Activated CD4-positive, alpha-beta memory T cell treated with anti-CD3 and anti-CD28 coated beads for 36 hours (primary cell): ENCODE results near the gene DUSP8. TPM values are rescaled to one million over a fixed set of nuclear protein-coding genes. Genes with fewer than 3 reads are reported as not detected.

ENCODE experiments used
- CTCF ChIA-PET: fragments of 350-600 bp; sonication (Branson Sonifier 250); formaldehyde crosslinking; loops from one replicate; lab custom pipeline; 2021; ENCODE audit warnings: antibody characterized with exemption, inconsistent platforms; lab: Charles Lee
- POLR2A ChIA-PET: fragments of 350-600 bp; sonication (Branson Sonifier 250); formaldehyde crosslinking; loops from one replicate; lab custom pipeline; 2021; ENCODE audit warnings: antibody characterized with exemption; lab: Charles Lee
- DNase-seq: peaks from one replicate; pipeline ENCODE4 v3.0.0-alpha.2; 2020
- H3K27ac Mint-ChIP-seq: one replicate; pipeline ENCODE4 v1.8.0; 2021; ENCODE audit warnings: mixed read lengths
- H3K27me3 Mint-ChIP-seq: one replicate; pipeline ENCODE4 v1.8.0; 2021; ENCODE audit warnings: mixed read lengths
- H3K36me3 Mint-ChIP-seq: one replicate; pipeline ENCODE4 v1.8.0; 2021; ENCODE audit warnings: mixed read lengths
- H3K4me1 Mint-ChIP-seq: one replicate; pipeline ENCODE4 v1.8.0; 2021; ENCODE audit warnings: low read depth, mixed read lengths
- H3K4me3 Mint-ChIP-seq: one replicate; pipeline ENCODE4 v1.8.0; 2021; ENCODE audit warnings: mild to moderate bottlenecking, mixed read lengths
- H3K9me3 Mint-ChIP-seq: one replicate; pipeline ENCODE4 v1.8.0; 2021; ENCODE audit warnings: mixed read lengths
- intact Hi-C: fragments of 100-400 bp; cut with micrococcal nuclease; formaldehyde crosslinking; loops from one replicate; pipeline ENCODE4 v1.15.1; 2023
- total RNA-seq, 2 experiments: library from RNA; stranded (reverse); gene quantifications; one replicate each; pipeline ENCODE4 v1.2.3, GENCODE V29; 2021

Gene DUSP8
- total RNA-seq, 2 experiments from 2014 or later: 1.6 to 2.4 TPM

DNA sequence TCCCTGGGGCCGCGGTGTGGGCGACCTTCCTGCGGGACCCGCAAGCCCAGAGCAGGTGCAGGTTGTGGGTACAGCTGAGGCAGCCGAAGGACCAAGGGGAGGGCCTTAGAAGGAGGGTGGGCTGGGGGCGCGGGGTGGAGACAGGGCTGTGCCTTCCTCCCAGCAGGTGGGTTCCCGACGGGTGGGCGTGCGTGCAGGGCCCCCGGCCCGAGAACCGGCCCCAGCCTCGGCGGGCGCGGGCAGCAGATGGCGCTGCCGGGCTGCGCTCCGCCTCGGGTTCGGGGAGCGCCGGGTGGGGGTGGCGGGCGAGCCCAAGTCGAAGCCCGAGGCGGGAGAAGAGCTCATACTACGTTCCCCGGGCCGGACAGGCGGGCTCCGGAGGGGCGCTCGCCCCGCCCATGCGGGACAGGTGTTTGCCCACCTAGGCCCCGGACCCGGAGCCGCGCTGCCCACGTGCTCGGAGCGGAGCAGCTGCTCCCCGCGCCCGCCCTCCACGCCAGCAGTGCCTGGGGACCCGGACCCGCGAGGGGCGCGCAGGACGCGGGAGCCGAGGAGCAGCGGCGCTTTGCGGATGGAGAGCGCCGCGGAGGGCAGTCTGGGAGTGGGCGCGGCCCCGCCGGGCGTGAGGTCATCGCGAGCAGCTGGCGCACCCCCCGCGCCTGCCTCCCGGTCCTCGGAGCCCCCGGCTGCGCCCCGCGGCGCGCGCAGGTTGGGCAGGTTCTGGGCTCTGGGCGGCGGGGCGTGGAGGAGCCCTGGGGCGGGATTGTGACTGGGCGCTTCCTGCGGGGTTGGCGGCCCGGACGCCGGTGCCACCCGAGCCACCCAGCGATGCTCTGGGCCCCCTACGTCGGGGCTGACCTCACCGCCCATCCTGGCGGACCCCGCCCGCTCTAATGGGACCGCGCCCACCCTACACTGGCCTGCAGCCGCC is 25.3 kb downstream of the DUSP8 start:
- intact Hi-C loops: loop anchor here (1.0 kb wide), 1 partner anchor 28 kb away; no protein-coding TSS in a partner anchor
- ChIA-PET CTCF (interaction anchor here (0.6 to 2.9 kb wide), 24 partner anchors 9 to 310 kb away, joined by 3 to 113 read pairs (median 3); partner anchors contain the start of genes DUSP8 and KRTAP5-5), POLR2A (interaction anchor here (1.4 kb wide), 1 partner anchor 27 kb away, joined by 4 read pairs; no protein-coding TSS in a partner anchor)
- Mint-ChIP-seq H3K27me3 (peaks cover 22% of the 10 kb centered on the region), H3K27ac (no peak overlapping the region), H3K4me1 (peaks cover 7% of the 10 kb centered on the region), H3K4me3 (no peak overlapping the region), H3K9me3 (no peaks in the 10 kb centered on the region), H3K36me3 (no peaks in the 10 kb centered on the region)
- DNase-seq: peak; percentile 52

DNA sequence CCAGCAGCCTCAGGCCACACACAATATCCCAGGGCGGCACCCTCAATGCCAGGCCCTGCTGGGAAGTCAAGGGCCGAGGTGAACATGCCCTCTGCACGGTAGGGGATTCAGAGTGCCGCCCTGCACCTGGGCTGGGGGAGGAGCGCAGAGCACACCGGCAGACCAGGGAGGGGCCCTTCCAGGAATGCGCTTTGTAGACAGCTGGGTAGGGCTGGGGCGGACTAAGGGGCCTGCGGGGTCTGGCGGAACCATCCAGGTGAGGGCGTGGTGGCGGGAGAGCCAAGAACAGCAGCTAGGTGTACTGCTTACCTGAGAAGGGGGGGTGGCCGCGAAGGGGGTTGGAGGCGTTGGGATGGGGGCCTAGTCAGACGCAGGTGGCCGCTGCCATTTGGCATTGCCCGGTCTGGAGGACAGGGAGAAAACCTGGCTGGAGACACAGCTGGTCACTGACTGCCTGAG is 26.0 kb downstream of the DUSP8 start:
- no peak for DNase-seq
- intact Hi-C loops: loop anchor here (1.0 kb wide), 1 partner anchor 28 kb away; no protein-coding TSS in a partner anchor
- ChIA-PET CTCF (interaction anchor here (0.6 to 2.9 kb wide), 11 partner anchors 13 to 148 kb away, joined by 3 to 113 read pairs (median 4); partner anchors contain the start of genes DUSP8 and KRTAP5-5), POLR2A (interaction anchor here (1.4 kb wide), 1 partner anchor 27 kb away, joined by 4 read pairs; no protein-coding TSS in a partner anchor)
- Mint-ChIP-seq H3K4me1 (peaks cover 7% of the 10 kb centered on the region), H3K9me3 (no peaks in the 10 kb centered on the region), H3K36me3 (no peaks in the 10 kb centered on the region), H3K4me3 (no peak overlapping the region), H3K27ac (no peak overlapping the region), H3K27me3 (peaks cover 22% of the 10 kb centered on the region)

DNA sequence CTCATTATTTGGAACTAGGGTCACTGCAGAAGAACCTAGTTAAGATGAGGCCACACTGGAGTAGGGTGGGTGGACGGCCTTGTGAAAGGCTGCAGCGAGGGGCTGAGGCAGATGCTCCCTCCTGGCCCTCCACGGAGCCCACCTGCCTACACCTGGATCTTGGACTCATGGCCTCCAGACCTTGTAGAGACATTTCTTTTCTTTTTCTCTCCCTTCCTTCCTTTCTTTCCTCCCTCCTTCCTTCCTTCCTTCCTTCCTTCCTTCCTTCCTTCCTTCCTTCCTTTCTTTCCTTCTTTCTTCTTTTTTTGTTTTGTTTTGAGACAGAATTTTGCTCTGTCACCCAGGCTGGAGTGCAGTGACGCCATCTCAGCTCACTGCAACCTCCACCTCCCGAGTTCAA is 26.6 kb downstream of the DUSP8 start:
- no peak overlapping the region for H3K27ac Mint-ChIP-seq
- peaks cover 7% of the 10 kb centered on the region for H3K4me1 Mint-ChIP-seq
- DNase-seq: no peak
- intact Hi-C loops: no loop called here
- no peaks in the 10 kb centered on the region for H3K36me3 Mint-ChIP-seq
- CTCF ChIA-PET: interaction anchor here (2.7 to 2.9 kb wide), 2 partner anchors 26 to 82 kb away, joined by 25 to 113 read pairs; partner anchors contain the start of genes DUSP8 and KRTAP5-5
- no peak overlapping the region for H3K4me3 Mint-ChIP-seq
- H3K27me3 Mint-ChIP-seq: peaks cover 22% of the 10 kb centered on the region
- no peaks in the 10 kb centered on the region for H3K9me3 Mint-ChIP-seq
- POLR2A ChIA-PET: no interaction called here

DNA sequence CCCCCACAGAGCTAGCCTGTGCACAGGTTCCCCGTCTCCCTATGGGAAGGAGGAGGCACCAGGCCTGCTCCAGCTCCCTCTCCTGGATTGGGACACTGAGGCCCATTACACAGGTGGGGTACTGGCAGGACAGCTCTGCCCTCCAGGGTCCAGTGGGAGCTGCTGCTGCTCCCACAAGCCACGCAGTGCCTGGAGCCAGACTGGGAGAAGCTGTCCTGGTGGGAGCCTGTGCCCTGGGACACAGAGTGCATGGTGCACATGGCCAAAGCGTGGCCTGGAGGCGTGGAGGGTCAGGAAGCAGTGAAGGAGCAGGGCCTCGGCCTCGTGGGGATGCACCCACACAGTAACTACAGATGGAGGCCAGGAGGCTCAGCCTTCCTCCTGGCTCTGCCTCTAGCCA is 27.5 kb downstream of the DUSP8 start:
- DNase-seq: no peak
- Mint-ChIP-seq H3K36me3 (no peaks in the 10 kb centered on the region), H3K27ac (no peak overlapping the region), H3K27me3 (peaks cover 20% of the 10 kb centered on the region), H3K9me3 (no peaks in the 10 kb centered on the region), H3K4me1 (peaks cover 7% of the 10 kb centered on the region), H3K4me3 (no peak overlapping the region)
- intact Hi-C loops: no loop called here
- CTCF ChIA-PET: interaction anchor here (2.8 kb wide), 1 partner anchor 30 kb away, joined by 10 read pairs; no protein-coding TSS in a partner anchor
- POLR2A ChIA-PET: no interaction called here

DNA sequence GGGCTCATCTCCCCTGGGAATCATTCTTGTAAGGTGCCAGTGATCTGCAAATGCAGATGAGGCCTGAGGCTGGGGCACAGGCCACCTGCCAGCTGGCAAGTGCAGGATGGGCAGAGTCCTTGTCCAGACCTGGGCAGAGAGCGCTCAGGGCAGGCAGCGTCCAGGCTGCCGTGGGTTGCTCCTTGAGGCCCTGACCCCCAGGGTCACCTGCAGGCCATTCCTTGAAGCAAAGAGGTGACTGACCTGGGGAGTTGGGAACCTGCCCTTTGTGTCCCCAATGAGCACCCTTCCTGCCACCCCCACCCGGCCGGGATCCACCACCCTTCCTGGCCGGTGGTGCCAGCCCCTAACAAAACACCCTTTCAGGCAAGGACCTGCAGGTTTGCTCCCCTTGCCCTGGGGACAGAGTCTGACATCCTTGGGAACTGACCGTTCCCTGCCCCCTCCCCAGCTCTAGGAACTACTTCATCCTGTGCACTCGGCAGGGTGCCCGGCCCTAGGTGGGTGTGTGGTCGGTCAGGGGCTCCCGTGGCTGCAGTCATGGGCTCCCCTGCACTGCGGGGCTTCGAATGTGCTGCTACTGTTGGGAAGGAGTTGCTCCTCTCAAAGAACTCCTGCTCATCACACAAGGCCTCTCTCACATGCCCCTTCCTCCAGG is 28.3 kb downstream of the DUSP8 start:
- no peaks in the 10 kb centered on the region for H3K36me3 Mint-ChIP-seq
- intact Hi-C loops: no loop called here
- no peak for DNase-seq
- peaks cover 7% of the 10 kb centered on the region for H3K4me1 Mint-ChIP-seq
- no peak overlapping the region for H3K4me3 Mint-ChIP-seq
- H3K27ac Mint-ChIP-seq: no peak overlapping the region
- no peaks in the 10 kb centered on the region for H3K9me3 Mint-ChIP-seq
- ChIA-PET CTCF (interaction anchor here (2.8 kb wide), 1 partner anchor 31 kb away, joined by 10 read pairs; no protein-coding TSS in a partner anchor), POLR2A (no interaction called here)
- H3K27me3 Mint-ChIP-seq: peaks cover 17% of the 10 kb centered on the region

DNA sequence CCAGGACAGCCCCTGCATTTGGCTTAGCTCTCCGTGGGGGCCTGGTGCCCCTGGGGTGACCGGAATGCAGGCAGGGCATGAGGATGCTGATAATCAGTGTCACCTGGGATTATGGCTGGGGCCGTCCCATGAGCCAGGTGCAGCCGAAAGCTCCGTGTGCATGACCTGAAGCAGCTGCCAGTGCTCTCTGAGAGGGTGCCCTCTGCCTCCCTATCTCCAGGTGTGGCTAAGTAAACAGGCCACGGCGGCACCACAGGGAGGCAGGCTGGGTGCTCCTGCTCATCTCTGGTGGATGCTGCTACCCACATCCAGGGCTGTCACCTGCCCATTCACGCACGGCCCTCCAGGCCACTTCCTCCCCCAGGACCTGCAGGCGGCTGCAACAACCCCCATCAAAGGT is 29.8 kb downstream of the DUSP8 start:
- no peak overlapping the region for H3K27ac Mint-ChIP-seq
- intact Hi-C loops: no loop called here
- H3K9me3 Mint-ChIP-seq: no peaks in the 10 kb centered on the region
- no peaks in the 10 kb centered on the region for H3K4me1 Mint-ChIP-seq
- no peak overlapping the region for H3K4me3 Mint-ChIP-seq
- no peak for DNase-seq
- peaks cover 11% of the 10 kb centered on the region for H3K27me3 Mint-ChIP-seq
- ChIA-PET POLR2A (no interaction called here), CTCF (interaction anchor here (2.8 kb wide), 1 partner anchor 32 kb away, joined by 10 read pairs; no protein-coding TSS in a partner anchor)
- no peaks in the 10 kb centered on the region for H3K36me3 Mint-ChIP-seq

DNA sequence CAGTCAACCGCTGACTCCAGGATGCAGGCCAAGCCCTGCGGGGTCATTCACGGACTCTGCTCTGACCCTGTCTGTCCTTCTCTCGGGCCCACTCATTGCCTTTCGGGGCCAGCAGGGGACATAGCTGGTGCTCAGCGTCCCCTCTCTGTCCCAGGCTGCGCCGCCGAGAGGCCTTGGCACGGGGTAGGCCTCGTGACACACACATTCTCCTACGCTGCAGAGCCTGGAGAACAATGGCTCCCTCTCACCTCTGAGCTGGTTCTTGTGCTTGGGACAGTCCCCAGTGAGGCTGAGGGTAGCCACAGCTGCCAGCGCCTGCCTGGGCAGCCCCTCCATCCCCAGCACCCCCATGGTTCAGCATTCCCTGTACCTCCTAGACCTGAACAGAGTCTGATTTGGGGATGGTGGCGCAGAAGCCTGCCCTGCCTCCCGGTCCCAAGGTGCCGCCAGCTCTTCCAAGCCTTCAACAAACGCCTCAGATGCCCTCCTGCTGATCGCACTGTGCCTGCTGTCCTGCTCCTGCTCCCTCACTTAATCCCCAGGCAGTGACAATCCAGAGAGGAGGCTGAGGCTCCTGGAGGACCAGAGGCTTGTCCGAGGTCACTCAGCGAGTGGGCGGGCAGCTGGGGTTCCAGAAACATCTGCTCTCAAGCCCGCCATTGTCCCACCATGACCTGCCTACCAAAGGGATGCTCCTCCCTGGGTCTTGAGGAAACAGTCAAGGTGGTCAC is 30.4 kb downstream of the DUSP8 start:
- no peak for DNase-seq
- peaks cover 11% of the 10 kb centered on the region for H3K27me3 Mint-ChIP-seq
- H3K36me3 Mint-ChIP-seq: no peaks in the 10 kb centered on the region
- no peaks in the 10 kb centered on the region for H3K4me1 Mint-ChIP-seq
- H3K27ac Mint-ChIP-seq: no peak overlapping the region
- H3K9me3 Mint-ChIP-seq: no peaks in the 10 kb centered on the region
- H3K4me3 Mint-ChIP-seq: no peak overlapping the region
- intact Hi-C loops: no loop called here
- CTCF ChIA-PET: no interaction called here
- POLR2A ChIA-PET: no interaction called here

DNA sequence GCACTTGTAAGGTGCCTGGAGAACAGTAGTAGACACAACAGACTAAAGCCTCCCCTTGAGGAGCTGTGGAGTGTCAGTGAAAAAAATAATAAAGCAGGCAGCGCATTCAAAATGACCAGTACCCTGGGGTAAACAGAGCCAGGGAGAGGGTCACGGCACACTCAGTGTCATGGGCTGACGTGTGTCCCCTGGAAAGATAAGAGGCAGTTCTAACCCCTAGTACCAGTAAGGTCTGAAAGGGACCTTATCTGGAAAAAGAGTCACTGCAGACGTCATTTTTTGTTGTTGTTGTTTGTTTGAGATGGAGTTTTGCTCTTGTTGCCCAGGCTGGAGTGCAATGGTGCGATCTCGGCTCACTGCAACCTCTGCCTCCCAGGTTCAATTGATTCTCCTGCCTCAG is 32.0 kb downstream of the DUSP8 start:
- Mint-ChIP-seq H3K36me3 (no peaks in the 10 kb centered on the region), H3K27me3 (no peaks in the 10 kb centered on the region), H3K4me3 (no peak overlapping the region), H3K9me3 (no peaks in the 10 kb centered on the region), H3K4me1 (peaks cover 6% of the 10 kb centered on the region), H3K27ac (no peak overlapping the region)
- intact Hi-C loops: no loop called here
- POLR2A ChIA-PET: no interaction called here
- DNase-seq: no peak
- CTCF ChIA-PET: interaction anchor here (2.8 kb wide), 1 partner anchor 35 kb away, joined by 12 read pairs; no protein-coding TSS in a partner anchor

DNA sequence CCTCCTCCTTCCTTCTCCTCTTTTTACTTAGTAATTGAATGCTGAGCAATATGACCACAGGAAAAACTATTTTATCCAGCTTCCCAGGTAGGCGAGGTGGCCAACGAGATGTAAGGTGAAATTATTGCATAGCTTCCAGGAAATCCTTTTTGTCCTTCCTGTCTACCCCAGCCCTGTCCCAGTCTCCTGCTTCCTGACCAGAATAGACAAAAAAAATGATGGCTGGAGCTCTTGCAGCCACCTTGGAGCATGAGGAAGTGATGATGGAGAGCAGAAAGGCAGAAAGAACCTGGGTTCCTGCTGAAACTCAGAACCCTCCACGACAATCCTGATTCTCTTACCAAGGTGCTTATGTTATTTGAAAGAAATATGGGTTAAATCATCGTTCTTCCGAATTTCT is 33.9 kb downstream of the DUSP8 start:
- ChIA-PET POLR2A (no interaction called here), CTCF (interaction anchor here (0.6 to 2.8 kb wide), 6 partner anchors 9 to 1609 kb away, joined by 3 to 12 read pairs (median 3); no protein-coding TSS in a partner anchor)
- Mint-ChIP-seq H3K9me3 (no peaks in the 10 kb centered on the region), H3K27me3 (no peaks in the 10 kb centered on the region), H3K4me3 (no peak overlapping the region), H3K4me1 (peaks cover 14% of the 10 kb centered on the region), H3K27ac (no peak overlapping the region), H3K36me3 (no peaks in the 10 kb centered on the region)
- no peak for DNase-seq
- intact Hi-C loops: loop anchor here (5.0 kb wide), 1 partner anchor 34 kb away; the partner anchor contains the start of gene DUSP8

DNA sequence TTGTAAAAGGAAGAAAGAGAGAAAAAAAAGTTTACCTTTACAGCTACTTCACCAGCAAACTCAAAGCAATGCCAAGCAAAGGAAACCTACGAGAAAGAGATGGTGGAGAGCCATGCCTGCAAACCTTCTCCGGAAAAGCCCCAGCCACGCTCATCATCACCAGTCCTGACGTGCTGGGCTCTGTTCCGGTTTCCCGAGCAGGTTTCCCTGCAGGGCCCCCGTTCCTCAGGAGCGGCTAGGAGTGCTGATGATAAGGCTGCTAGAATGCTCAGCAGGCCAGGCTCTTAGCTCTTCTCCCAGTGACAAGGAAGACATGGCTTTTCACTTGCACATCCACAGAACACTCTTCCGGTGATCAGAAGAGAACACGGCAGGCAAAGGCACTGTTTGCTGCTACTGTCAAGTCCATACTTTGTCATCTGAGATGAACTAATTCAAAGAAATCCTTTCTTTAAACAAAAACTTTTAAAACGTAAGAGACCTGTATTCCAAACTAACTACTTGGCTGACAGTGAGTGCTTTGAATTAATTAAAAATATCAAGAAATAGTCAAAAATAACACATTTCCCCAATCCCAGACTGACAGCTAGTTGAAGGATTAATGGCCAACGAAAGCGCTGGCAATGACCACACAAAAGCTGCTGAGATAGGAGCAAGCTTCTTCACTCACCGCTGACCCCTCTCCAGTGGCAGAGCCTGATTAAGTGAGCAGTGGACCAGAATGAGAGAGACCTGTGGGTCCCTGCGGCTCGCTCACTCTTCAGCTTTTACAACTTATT is 35.8 kb downstream of the DUSP8 start:
- Mint-ChIP-seq H3K27me3 (no peaks in the 10 kb centered on the region), H3K4me1 (peaks cover 31% of the 10 kb centered on the region), H3K9me3 (no peaks in the 10 kb centered on the region), H3K4me3 (no peak overlapping the region), H3K27ac (no peak overlapping the region), H3K36me3 (no peaks in the 10 kb centered on the region)
- no peak for DNase-seq
- ChIA-PET CTCF (no interaction called here), POLR2A (no interaction called here)
- intact Hi-C loops: loop anchor here (5.0 kb wide), 1 partner anchor 36 kb away; the partner anchor contains the start of gene DUSP8

DNA sequence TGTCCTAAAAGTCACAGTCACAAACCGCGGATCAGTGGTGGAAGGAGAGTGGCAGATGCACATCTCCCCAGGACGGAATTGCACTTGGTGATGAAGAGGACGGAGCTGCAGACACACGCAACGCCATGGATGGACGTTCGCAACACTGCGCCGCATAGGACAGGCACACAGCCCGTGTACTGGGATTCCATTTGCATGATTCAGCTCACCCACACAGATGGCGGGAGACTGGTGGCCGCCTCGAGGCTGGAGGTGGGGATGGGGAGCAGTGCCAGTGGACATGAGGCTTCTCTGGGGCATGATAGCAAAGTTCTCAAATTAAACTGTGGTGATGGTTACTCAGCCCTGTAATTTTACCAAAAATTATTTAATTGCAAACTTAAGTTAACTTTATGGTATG is 37.4 kb downstream of the DUSP8 start:
- Mint-ChIP-seq H3K9me3 (no peaks in the 10 kb centered on the region), H3K4me1 (peaks cover 38% of the 10 kb centered on the region), H3K27ac (no peak overlapping the region), H3K4me3 (no peak overlapping the region), H3K36me3 (no peaks in the 10 kb centered on the region), H3K27me3 (no peaks in the 10 kb centered on the region)
- no peak for DNase-seq
- ChIA-PET CTCF (no interaction called here), POLR2A (no interaction called here)
- intact Hi-C loops: loop anchor here (5.0 kb wide), 1 partner anchor 38 kb away; the partner anchor contains the start of gene DUSP8
